ENCODE results near the gene TANGO6.

TANGO6 gene

DNA sequence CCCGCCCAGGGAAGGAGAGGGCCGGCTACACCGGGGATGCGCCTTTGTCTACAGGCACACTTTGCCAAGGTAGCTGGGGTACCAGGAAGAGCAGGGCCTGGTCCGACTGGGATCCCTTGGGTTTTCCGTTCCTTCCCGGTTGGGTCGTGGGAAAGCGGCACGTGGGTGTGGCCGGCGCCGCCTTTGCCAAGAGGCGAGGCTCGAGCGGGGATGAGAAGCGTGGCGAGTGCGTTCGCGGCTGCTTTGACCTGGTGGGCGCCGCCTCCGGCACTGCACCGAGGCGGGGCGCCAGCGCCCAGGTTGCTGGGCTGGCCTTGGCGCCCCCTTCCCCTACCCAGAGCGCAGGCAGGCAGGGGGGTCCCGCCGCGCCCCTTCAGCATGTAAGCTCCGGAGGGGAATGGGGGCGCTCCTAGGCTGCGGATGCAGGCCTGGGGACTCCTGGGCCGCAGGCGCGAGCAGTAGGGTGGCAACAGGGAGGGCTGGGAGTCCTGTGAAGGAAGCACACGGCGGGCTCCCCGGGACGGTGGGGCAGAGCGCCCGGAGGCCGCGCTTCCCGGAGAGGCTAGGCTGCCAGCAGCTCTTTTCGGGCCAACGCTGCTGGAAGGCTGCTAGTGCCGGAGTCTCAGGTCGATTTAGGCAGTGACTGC is 264.1 kb downstream of the TANGO6 start:
- H3K4me3 ChIP-seq (ENCODE audit: low read depth, low read length) = peak overlapping the region; percentile 55
- no peak for DNase-seq (ENCODE audit: low read depth)

DNA sequence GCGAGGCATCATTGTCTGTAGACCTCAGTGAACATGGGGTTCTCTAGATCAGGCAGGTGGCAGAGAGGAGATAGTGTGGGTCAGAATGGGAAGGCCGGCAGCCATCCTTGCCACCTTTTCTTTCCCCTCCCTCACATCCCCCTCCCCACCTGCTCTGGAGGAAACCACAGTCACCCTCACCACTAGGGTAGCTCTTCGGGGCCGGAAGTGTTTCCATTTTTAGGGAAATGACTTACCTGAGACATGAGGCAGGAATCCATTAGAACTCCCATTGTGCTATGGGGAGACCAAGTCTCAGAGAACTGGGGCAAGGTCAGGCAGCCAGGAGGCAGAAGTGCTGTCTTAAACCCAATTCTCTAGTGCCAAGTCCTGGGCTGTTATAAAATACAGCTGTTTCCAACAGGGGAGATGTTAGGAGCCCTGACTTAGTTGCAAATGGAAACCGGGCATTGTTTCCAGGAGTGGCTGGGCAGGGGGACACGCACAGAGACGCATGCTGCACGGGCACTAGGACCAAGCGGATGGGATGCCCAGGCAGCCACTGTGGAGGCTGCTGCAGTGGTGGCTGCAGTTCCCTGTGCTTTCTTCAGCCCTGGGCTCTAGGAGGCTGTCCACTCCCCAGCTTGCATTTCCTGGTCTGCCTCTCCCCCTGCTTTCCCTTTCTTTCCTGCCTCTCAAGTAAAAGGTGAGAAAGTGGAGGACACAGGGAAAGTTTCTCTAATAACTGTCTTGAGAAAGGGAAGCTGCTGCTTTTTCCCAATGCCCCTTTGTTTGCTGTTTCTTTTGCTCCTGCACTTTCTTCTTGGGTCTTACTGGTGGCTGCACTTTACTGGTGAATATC is 265.0 kb downstream of the TANGO6 start:
- DNase-seq (ENCODE audit: low read depth) = no peak
- no peak overlapping the region for H3K4me3 ChIP-seq (ENCODE audit: low read depth, low read length)

DNA sequence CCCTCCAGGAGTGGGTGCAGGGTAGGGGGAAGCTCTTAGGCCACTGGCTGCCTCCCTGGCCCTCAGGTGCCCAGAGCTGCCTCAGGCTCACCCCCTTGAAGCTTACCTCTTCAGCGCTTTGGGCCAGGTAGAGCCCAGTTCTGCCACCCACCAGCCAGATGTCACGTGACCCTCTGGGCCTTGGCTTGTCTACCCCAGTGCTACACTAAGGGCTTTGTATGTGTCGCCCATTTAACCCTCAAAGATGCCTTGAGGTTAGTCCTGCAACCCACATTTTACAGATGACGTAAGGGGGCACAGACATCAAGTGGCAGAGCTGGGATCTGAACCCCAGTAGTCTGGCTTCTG is 265.5 kb downstream of the TANGO6 start:
- no peak overlapping the region for H3K4me3 ChIP-seq (ENCODE audit: low read depth, low read length)
- no peak for DNase-seq (ENCODE audit: low read depth)

DNA sequence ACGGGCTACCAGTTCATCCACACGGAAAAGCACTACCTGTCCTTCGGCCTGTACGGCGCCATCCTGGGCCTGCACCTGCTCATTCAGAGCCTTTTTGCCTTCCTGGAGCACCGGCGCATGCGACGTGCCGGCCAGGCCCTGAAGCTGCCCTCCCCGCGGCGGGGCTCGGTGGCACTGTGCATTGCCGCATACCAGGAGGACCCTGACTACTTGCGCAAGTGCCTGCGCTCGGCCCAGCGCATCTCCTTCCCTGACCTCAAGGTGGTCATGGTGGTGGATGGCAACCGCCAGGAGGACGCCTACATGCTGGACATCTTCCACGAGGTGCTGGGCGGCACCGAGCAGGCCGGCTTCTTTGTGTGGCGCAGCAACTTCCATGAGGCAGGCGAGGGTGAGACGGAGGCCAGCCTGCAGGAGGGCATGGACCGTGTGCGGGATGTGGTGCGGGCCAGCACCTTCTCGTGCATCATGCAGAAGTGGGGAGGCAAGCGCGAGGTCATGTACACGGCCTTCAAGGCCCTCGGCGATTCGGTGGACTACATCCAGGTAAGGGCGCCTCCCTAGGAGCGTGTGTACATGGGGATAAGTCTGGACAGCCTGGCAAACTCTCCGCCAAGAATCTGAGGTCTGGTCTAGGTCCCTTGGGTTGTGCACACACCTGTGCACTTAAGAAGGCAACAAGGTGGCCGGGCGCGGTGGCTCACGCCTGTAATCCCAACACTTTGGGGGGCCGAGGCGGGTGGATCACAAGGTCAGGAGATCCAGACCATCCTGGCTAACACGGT is 266.3 kb downstream of the TANGO6 start:
- DNase-seq (ENCODE audit: low read depth) = no peak
- no peak overlapping the region for H3K4me3 ChIP-seq (ENCODE audit: low read depth, low read length)

DNA sequence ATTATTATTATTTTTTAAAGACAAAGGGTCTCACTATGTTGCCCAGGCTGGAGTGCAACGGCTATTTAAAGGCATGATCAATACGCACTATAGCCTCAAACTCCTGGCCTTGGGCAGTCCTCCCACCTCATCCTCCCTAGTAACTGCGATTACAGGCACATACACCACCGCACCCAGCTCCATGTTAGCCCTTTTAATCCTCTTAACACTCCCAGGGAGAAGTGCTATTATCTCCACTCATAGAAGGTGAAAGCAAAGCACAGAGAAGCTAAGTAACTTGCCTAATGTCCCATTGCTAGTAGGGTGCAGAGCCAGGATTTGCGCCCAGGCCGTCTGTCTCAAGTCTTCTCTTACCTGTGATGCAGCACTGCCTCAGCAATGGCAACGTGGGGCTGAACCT is 267.1 kb downstream of the TANGO6 start:
- DNase-seq (ENCODE audit: low read depth) = no peak
- H3K4me3 ChIP-seq (ENCODE audit: low read depth, low read length) = no peak overlapping the region

DNA sequence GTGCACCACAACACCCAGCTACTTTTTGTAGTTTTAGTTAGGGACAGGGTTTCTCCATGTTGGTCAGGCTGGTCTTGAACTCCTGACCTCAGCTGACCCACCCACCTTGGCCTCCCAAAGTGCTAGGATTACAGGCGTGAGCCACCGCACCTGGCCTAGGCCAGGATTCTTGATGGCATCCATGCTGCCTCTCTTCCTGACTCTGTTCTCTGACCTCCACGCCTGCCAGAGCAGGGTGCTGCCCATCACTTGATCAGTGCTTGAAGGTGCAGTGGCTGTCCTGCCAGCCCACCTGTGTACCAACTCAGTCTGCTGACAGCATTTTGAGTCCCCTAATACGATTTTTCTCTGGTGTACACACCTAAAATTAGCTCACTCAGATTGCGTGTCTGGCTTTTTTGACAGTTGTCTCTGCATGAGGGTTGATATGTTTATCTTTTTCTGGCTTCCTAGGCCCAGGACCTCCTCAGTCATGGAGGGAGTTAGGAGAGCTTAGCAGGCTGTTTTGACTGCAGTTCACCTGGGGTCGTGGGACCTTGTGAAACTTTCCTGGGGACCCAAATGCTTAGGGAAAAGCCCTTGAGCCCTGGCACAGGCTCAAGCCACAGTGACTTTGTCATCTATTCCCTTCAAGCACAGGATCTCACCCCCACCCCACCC is 268.0 kb downstream of the TANGO6 start:
- H3K4me3 ChIP-seq (ENCODE audit: low read depth, low read length) = no peak overlapping the region
- no peak for DNase-seq (ENCODE audit: low read depth)

DNA sequence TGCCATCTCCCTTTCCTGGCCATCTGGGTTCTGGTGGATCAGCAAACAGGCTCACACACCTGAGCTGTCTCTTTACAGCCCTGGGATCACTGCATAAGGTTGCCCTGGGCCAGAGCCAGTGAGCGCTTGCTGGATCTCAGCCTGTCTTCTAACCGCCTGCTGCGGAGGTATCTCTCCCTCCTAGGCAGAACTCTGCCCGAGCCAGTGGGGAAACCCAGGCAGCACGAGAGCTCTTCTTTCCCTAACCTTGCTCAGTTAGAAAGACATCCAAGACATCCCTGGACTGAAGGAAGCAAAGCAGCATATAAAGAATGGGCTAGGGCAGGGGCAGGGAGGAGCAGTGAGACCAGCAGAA is 268.5 kb downstream of the TANGO6 start:
- no peak overlapping the region for H3K4me3 ChIP-seq (ENCODE audit: low read depth, low read length)
- DNase-seq (ENCODE audit: low read depth) = no peak

DNA sequence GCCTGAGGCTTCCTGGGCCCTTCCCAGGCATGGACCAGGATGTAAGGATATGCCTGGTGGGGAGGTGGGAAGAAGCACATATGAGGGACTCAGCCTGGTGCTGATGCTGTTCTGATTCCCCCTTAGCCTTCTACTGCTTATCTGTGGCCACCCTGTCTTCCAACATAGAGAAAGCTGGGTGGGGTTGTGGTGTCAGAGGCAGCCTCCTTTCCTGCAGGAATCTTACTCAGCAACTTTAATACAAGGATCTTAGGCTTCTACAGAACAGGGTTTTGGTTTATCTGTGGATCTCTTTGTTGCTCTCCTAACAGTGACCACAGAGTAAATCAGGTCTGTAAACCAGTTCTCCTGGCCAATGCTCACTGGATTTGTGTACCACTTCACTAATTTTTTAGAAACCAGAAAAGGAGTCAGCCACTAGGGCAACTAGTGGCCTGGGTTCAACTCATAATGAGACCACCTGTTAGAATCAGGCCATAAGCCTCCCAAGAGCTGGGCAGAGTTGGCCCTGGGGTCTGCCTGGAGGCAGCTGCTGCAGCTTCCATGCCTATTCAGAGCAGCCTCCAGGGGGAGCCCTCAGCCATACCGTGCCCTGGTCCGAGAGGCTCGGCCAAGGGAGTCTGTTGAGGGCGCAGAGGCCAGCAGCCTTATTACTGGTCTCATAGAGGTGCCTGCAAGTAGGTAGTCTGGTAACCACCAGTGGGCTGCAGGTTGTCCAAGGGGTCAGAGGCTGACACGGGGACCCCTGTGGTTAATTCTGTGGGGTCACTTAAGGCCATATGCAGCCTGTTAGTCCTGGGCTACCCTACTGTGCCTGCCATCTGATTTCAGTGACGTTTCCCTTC is 269.2 kb downstream of the TANGO6 start:
- H3K4me3 ChIP-seq (ENCODE audit: low read depth, low read length) = no peak overlapping the region
- no peak for DNase-seq (ENCODE audit: low read depth)

DNA sequence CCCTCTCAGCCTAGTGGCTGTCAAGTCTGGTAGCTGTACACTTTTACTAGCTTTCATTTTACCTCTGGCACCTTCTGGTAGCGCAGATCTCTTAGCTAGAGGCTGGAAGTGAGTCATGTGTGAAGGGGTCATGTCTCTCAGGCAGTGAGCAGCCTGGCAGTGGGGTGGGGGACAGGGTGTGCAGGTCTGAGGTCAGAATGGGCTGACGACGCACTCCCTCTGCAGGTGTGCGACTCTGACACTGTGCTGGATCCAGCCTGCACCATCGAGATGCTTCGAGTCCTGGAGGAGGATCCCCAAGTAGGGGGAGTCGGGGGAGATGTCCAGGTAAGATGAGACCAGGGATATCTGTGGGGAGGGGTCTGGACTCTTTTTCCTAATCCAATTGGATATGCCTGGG is 269.9 kb downstream of the TANGO6 start:
- H3K4me3 ChIP-seq (ENCODE audit: low read depth, low read length) = no peak overlapping the region
- no peak for DNase-seq (ENCODE audit: low read depth)

DNA sequence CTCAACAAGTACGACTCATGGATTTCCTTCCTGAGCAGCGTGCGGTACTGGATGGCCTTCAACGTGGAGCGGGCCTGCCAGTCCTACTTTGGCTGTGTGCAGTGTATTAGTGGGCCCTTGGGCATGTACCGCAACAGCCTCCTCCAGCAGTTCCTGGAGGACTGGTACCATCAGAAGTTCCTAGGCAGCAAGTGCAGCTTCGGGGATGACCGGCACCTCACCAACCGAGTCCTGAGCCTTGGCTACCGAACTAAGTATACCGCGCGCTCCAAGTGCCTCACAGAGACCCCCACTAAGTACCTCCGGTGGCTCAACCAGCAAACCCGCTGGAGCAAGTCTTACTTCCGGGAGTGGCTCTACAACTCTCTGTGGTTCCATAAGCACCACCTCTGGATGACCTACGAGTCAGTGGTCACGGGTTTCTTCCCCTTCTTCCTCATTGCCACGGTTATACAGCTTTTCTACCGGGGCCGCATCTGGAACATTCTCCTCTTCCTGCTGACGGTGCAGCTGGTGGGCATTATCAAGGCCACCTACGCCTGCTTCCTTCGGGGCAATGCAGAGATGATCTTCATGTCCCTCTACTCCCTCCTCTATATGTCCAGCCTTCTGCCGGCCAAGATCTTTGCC is 271.1 kb downstream of the TANGO6 start:
- no peak for DNase-seq (ENCODE audit: low read depth)
- no peak overlapping the region for H3K4me3 ChIP-seq (ENCODE audit: low read depth, low read length)

DNA sequence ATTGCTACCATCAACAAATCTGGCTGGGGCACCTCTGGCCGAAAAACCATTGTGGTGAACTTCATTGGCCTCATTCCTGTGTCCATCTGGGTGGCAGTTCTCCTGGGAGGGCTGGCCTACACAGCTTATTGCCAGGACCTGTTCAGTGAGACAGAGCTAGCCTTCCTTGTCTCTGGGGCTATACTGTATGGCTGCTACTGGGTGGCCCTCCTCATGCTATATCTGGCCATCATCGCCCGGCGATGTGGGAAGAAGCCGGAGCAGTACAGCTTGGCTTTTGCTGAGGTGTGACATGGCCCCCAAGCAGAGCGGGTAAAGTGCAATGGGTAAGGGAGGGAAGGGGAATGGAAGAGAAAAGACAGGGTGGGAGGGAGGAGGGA is 271.6 kb downstream of the TANGO6 start:
- no peak for DNase-seq (ENCODE audit: low read depth)
- no peak overlapping the region for H3K4me3 ChIP-seq (ENCODE audit: low read depth, low read length)

DNA sequence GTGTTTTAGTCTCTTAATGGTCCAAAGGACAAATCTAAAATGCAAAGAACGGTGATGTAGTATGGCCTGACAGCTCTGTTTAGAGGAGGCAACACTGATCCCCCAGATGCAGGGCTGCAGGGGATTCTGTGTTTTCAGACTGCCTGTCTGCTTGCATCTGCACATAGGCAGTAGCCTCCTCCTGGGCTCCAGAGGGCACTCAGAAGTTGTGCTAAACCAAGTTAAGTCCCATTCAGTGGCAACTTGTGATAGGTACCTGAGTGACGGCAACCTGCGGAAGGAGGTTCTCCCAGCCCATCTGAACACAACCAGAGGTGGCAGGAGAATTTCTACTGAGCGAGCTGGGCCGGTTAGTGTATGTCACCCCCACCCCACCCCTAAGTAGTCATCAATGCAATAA is 272.0 kb downstream of the TANGO6 start:
- H3K4me3 ChIP-seq (ENCODE audit: low read depth, low read length) = no peak overlapping the region
- no peak for DNase-seq (ENCODE audit: low read depth)

DNA sequence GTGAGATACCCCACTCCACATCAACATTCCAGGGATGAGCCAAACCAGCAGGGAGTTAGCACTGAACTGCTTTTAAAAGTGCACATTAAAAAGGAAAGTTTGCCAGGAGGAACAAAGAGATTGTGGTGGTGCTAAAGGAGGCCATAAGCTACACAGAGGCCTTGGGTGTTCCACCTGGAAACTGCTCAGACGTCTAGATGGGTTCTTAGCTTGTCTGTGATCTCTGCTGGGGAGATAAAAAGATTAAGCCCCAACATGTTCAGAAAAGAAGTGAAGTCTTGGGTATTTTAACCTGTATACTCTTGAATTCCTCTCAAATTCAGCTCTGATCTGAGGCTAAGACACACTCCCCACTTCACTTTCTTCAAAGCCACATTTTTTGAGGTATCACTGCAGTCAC is 272.5 kb downstream of the TANGO6 start:
- no peak for DNase-seq (ENCODE audit: low read depth)
- no peak overlapping the region for H3K4me3 ChIP-seq (ENCODE audit: low read depth, low read length)

DNA sequence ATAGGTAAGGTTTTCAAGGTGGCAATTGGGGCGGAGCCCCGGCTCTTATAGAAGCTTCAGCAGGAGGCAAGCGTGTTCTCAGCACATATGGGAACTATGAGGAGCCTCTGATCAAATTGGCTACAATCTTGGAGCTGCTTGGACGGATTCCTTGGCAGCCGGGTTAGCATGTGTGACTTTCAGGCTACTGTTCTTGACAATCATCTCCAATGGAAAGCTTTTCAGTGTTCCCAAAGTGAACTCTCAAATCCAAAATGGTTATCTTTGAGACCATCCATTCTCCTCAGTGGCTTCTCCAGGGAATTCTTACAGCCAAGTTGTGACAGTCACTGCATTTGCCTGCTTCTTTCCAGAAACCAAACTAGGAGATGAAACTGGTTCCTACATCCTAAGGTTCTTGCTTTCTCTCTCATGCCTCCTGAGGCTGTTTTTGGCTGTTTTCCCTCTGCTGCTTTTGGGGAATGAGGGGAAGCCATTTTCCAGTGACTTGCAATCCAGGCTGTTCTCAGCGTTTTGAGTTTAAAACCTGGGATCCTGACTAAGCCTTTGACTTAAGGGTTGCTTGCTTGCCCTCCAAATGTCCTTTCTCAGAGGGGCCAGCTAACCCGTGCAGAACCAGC is 273.0 kb downstream of the TANGO6 start:
- DNase-seq (ENCODE audit: low read depth) = no peak

DNA sequence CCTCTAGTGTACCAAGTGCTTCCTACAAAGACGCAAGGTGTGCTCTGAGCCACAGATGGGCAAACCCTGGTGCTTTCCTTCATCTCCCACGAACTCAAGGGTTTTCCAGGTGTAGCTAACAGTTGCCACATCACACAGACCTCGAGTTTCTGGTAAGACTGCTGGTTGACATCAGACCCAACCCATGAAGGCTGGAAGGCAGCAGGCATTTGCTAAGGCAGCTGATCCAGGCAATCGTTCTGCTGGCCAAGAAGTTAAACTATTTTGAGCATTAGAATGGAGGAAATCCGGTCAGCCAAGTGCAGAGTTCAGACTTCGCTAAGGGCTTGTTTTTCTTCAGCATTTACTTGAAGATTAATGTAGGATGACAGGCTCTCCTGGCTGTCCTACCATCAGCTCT is 273.6 kb downstream of the TANGO6 start:
- no peak for DNase-seq (ENCODE audit: low read depth)
- H3K4me3 ChIP-seq (ENCODE audit: low read depth, low read length) = no peak overlapping the region

More for the DNA sequence above, 273.0 kb downstream of the TANGO6 start:
- no peak overlapping the region for H3K4me3 ChIP-seq (ENCODE audit: low read depth, low read length)

DNA sequence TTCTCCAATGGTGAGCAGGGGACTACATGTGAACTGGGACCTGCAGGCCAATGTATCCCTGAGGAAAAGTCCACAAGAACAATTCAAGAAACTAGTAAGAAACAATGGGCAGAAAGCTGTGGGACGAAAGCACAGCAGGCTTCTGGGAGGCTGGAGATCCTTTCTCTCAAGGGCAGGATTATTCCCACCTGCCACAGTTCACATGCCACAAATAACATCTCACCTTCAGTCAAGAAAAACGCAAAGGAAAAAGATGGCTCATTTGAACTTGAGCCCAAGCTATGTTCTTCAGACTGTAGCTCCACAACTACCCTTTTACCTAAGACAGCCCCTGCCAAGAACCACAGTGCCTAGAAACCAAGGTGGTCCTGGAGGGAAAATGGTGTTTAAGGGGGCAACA is 275.1 kb downstream of the TANGO6 start:
- H3K4me3 ChIP-seq (ENCODE audit: low read depth, low read length) = no peak overlapping the region
- DNase-seq (ENCODE audit: low read depth) = no peak

DNA sequence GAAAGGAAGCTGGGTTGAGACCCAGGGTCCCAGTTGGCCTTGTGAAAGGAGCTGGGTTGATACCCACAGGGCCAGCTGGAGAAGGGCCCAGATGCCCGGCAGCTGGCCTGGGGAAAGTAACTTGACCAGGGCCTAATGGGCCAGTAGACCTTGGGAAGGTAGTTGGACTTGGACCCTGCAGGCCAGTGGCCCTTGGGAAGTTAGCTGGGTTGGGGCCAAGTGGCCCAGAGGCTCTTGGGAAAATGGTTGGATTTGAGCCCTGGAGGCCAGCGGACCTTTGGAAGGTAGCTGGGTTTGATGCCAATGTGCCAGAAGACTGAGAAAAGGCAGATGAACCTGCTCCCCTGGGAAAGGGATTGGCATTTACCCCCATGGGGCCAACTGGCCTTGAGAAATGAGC is 275.7 kb downstream of the TANGO6 start:
- DNase-seq (ENCODE audit: low read depth) = no peak
- no peak overlapping the region for H3K4me3 ChIP-seq (ENCODE audit: low read depth, low read length)

DNA sequence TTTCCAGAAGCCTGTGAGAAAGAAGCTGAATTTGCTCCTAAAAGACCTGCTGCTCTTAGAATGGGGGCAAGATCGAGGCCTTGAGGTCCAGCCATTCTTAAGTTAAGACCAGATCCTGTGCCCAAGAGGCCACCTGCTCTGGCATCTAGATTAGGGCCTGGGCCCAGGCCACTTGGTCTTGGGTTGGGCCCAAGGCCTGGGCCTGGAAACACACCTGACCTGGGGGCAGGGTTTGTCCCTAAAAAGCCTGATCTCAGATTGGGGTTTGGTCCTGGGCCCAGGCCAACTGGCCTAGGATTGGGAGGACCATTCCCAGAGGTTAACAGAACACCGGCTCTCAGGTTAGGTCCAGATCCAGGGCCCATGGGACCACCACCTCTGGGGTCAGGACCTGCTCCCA is 276.2 kb downstream of the TANGO6 start:
- DNase-seq (ENCODE audit: low read depth) = no peak
- no peak overlapping the region for H3K4me3 ChIP-seq (ENCODE audit: low read depth, low read length)
